ENCODE results near the gene AUTS2. TPM values are rescaled to one million over a fixed set of nuclear protein-coding genes. Genes with fewer than 3 reads are reported as not detected.

The AUTS2 gene
- total and polyA plus RNA-seq, 10 of the 15 experiments (the other 5 are each of a cell fraction or from before 2014, with no cell fraction given), result 6.4 to 55.6 (median 21.6) TPM

DNA sequence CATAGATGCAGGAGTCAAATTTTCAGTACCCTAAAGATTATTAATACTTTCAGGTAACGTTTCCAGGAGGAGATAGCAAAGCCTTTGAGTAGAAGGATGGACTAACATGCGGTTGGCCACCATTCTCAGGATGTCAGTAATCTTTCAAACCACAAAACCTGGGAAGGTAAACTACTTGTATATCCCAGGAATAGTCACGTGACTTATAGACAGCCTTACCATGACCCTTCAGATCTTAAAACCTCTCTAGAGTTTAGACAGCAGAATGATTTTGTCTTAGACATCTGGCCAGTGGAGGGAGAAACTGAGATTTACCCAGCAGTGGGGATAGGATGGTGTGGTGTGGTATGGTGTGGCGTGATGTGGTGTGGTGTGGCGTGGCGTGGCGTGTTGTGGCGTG is 1085.9 kb downstream of the AUTS2 start (continued):
- TF ChIP-seq, protein P1, sequence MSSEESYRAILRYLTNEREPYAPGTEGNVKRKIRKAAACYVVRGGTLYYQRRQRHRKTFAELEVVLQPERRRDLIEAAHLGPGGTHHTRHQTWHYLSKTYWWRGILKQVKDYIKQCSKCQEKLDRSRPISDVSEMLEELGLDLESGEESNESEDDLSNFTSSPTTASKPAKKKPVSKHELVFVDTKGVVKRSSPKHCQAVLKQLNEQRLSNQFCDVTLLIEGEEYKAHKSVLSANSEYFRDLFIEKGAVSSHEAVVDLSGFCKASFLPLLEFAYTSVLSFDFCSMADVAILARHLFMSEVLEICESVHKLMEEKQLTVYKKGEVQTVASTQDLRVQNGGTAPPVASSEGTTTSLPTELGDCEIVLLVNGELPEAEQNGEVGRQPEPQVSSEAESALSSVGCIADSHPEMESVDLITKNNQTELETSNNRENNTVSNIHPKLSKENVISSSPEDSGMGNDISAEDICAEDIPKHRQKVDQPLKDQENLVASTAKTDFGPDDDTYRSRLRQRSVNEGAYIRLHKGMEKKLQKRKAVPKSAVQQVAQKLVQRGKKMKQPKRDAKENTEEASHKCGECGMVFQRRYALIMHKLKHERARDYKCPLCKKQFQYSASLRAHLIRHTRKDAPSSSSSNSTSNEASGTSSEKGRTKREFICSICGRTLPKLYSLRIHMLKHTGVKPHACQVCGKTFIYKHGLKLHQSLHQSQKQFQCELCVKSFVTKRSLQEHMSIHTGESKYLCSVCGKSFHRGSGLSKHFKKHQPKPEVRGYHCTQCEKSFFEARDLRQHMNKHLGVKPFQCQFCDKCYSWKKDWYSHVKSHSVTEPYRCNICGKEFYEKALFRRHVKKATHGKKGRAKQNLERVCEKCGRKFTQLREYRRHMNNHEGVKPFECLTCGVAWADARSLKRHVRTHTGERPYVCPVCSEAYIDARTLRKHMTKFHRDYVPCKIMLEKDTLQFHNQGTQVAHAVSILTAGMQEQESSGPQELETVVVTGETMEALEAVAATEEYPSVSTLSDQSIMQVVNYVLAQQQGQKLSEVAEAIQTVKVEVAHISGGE (CRISPR knock-in tag; IDR thresholded peaks at IDR 0.05), result no peak

DNA sequence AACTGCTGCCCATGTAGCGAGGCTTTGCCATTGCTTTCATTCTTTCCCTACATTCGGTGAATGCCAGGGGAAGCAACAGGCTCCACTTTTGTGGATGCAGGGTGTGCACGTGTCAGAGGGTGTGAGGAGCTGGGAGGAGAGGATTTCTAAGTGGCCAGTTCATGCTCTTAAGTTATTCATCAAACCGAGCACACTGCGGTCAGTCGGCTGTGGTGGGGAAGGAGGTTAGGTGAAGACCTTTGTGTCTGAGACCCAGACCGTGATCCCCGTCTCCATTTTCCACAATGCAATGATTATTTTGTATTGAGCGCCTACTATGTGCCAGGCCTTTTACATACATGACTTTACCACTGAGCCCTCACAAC is 1095.0 kb downstream of the AUTS2 start:
- WGBS (ENCODE audit: insufficient coverage, insufficient replicate concordance, low lambda C conversion rate, missing lambda C conversion rate), result 80% methylated on average over 9 of the region's 9 CpGs
- ChIA-PET CTCF (interaction anchor here (0.6 to 7.9 kb wide), 2 partner anchors 23 to 945 kb away, joined by 3 to 54 read pairs; no protein-coding TSS in a partner anchor), SMC1A (ENCODE audit: uncharacterized antibody, unreplicated experiment) (interaction anchor here (0.9 kb wide), 1 partner anchor 74 kb away, joined by 3 read pairs; no protein-coding TSS in a partner anchor), RAD21 (ENCODE audit: unreplicated experiment) (interaction anchor here (1.1 to 1.3 kb wide), 4 partner anchors 11 to 82 kb away, joined by 3 to 5 read pairs (median 3); no protein-coding TSS in a partner anchor), POLR2A (interaction anchor here (0.6 to 1.3 kb wide), 2 partner anchors 17 to 117 kb away, joined by 3 to 5 read pairs; no protein-coding TSS in a partner anchor)
- H4K20me1 ChIP-seq (ENCODE audit: control insufficient read depth, insufficient read depth), result no peaks in the 10 kb centered on the region
- no peak overlapping the region for H3K27ac ChIP-seq (ENCODE audit: control insufficient read depth, insufficient read depth)
- H3K4me3 ChIP-seq, result peak overlapping the region; percentile 70
- no peak for FAIRE-seq
- ATAC-seq, result no peak
- peaks cover 42% of the 10 kb centered on the region for H3K79me2 ChIP-seq (ENCODE audit: control insufficient read depth, insufficient read depth, low read length)
- no TSS peak for BruUV-seq (replicated peaks)
- H3K4me2 ChIP-seq (ENCODE audit: control insufficient read depth, insufficient read depth), result peak overlapping the region; percentile 69
- no peak overlapping the region for H3K9ac ChIP-seq (ENCODE audit: control insufficient read depth, insufficient read depth, low read length)
- intact Hi-C loops (cut with micrococcal nuclease; ENCODE audit: unreplicated experiment) (loop anchor here (10.0 kb wide), 3 partner anchors 269 to 1019 kb away; no protein-coding TSS in a partner anchor), in situ Hi-C loops (cut with MboI) (no loop called here)
- no peaks in the 10 kb centered on the region; the same call in 1 of the 2 replicates for H3K4me1 ChIP-seq (ENCODE audit: control insufficient read depth, insufficient read depth, low read length)
- H2AFZ ChIP-seq (ENCODE audit: control insufficient read depth, low read depth, low read length), result no peak overlapping the region
- H3K27me3 ChIP-seq (replicated peaks in 1 of 2; ENCODE audit: control insufficient read depth in 2 of 2, insufficient read depth in 2 of 2, low read length in 1 of 2), result no peaks in the 10 kb centered on the region
- H3K36me3 ChIP-seq (ENCODE audit: control insufficient read depth in 2 of 2, insufficient read depth in 2 of 2, low read length in 1 of 2), result no peaks in the 10 kb centered on the region
- no peak for DNase-seq (ENCODE audit: low read depth, low spot score)
- no peaks in the 10 kb centered on the region for H3K9me3 ChIP-seq (replicated peaks; ENCODE audit: control insufficient read depth, insufficient read depth, low read length)
- TF ChIP-seq, protein P2, sequence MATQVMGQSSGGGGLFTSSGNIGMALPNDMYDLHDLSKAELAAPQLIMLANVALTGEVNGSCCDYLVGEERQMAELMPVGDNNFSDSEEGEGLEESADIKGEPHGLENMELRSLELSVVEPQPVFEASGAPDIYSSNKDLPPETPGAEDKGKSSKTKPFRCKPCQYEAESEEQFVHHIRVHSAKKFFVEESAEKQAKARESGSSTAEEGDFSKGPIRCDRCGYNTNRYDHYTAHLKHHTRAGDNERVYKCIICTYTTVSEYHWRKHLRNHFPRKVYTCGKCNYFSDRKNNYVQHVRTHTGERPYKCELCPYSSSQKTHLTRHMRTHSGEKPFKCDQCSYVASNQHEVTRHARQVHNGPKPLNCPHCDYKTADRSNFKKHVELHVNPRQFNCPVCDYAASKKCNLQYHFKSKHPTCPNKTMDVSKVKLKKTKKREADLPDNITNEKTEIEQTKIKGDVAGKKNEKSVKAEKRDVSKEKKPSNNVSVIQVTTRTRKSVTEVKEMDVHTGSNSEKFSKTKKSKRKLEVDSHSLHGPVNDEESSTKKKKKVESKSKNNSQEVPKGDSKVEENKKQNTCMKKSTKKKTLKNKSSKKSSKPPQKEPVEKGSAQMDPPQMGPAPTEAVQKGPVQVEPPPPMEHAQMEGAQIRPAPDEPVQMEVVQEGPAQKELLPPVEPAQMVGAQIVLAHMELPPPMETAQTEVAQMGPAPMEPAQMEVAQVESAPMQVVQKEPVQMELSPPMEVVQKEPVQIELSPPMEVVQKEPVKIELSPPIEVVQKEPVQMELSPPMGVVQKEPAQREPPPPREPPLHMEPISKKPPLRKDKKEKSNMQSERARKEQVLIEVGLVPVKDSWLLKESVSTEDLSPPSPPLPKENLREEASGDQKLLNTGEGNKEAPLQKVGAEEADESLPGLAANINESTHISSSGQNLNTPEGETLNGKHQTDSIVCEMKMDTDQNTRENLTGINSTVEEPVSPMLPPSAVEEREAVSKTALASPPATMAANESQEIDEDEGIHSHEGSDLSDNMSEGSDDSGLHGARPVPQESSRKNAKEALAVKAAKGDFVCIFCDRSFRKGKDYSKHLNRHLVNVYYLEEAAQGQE (IDR thresholded peaks at IDR 0.05; ENCODE audit: low read depth, low read length), result no peak
- TF ChIP-seq POU2F2 (IDR thresholded peaks at IDR 0.05; ENCODE audit: borderline replicate concordance, low read depth, low read length) (no peak), JUNB (IDR thresholded peaks at IDR 0.05) (no peak), POLR2AphosphoS5 (IDR thresholded peaks at IDR 0.05; ENCODE audit: low read length) (no peak), PAX8 (IDR thresholded peaks at IDR 0.05) (no peak), TCF3 (IDR thresholded peaks at IDR 0.05; ENCODE audit: borderline replicate concordance, insufficient read depth, low read depth, low read length) (no peak), RCOR1 (conservative IDR thresholded peaks at IDR 0.05; ENCODE audit: low read depth, low read length) (no peak), MTA2 (IDR thresholded peaks at IDR 0.05; ENCODE audit: low read depth) (no peak)
- TF ChIP-seq, protein P3, sequence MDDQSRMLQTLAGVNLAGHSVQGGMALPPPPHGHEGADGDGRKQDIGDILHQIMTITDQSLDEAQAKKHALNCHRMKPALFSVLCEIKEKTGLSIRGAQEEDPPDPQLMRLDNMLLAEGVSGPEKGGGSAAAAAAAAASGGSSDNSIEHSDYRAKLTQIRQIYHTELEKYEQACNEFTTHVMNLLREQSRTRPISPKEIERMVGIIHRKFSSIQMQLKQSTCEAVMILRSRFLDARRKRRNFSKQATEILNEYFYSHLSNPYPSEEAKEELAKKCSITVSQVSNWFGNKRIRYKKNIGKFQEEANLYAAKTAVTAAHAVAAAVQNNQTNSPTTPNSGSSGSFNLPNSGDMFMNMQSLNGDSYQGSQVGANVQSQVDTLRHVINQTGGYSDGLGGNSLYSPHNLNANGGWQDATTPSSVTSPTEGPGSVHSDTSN (IDR thresholded peaks at IDR 0.05; ENCODE audit: insufficient replicate concordance, low read depth, low read length), result no peak
- TF ChIP-seq, protein P1 (CRISPR knock-in tag; IDR thresholded peaks at IDR 0.05), result no peak

All from GM12878 (cell line).